Loucy (cell line): ENCODE results near the gene PRR15.
A peak's percentile ranks its signal among the peaks of the same experiment; 100 is the strongest.

Experiments used
- EZH2phosphoT487 ChIP-seq: fragments of 200-600 bp; IDR thresholded peaks from 2 replicates; pipeline ENCODE4 v1.6.1; 2018; ENCODE audit warnings: antibody characterized with exemption, mild to moderate bottlenecking, moderate library complexity, borderline replicate concordance
- TF ChIP-seq, protein P1 (sequence below): fragments of 200-600 bp; sonication (generic); conservative IDR thresholded peaks from 2 replicates; pipeline ENCODE4 v1.5.1; 2014; ENCODE audit warnings: mild to moderate bottlenecking, antibody characterized with exemption, low read length

DNA sequence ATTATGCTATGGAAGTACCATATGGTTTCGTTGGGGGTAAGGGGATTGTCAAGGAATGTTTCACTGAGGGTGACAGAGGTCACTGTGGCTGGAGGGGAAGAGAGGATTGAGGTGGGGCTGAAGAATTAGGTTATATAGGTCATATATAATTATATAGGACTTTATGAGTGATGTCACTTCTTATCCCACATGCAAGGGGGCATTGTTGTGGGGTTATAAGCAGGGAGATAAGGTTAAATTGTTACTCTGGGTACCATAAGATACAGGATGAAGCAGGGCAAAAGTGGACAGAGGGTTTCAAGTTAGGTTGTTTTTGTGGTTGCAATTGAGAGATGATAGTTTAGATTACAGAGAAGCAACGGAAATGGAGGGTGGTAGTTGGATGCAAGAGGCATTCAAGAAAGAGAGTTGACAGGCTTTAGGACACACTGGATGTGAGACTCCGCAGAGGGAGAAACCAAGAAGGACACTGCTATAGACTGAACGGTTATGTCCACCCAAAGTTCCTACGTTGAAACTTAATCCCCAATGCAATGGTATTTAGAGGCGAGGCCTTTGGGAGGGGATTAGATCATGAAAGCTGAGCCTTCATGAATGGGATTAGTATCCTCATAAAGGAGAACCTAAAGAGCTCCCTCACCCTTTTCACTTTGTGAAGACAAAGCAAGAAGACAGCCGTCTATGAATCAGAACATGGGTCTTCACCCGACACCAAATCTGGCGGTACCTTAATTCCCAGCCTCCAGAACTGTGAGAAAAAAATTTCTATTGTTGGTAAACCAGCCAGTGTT is 7.0 kb upstream of the PRR15 start:
- TF ChIP-seq, protein P1, sequence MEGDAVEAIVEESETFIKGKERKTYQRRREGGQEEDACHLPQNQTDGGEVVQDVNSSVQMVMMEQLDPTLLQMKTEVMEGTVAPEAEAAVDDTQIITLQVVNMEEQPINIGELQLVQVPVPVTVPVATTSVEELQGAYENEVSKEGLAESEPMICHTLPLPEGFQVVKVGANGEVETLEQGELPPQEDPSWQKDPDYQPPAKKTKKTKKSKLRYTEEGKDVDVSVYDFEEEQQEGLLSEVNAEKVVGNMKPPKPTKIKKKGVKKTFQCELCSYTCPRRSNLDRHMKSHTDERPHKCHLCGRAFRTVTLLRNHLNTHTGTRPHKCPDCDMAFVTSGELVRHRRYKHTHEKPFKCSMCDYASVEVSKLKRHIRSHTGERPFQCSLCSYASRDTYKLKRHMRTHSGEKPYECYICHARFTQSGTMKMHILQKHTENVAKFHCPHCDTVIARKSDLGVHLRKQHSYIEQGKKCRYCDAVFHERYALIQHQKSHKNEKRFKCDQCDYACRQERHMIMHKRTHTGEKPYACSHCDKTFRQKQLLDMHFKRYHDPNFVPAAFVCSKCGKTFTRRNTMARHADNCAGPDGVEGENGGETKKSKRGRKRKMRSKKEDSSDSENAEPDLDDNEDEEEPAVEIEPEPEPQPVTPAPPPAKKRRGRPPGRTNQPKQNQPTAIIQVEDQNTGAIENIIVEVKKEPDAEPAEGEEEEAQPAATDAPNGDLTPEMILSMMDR = peak; percentile 58
- TF ChIP-seq EZH2phosphoT487 = no peak
